AG09309 (cell line): ENCODE measurements around the gene MAGI1.
"Not testable (repeated sequence)": the region's sequence is repeated elsewhere in the genome, so short reads cannot be mapped to it uniquely, and the experiment has no call there.

Source experiments
- DNase-seq: peaks from one replicate; pipeline ENCODE4 v3.0.0-alpha.2; 2010; ENCODE audit warnings: low read depth
- H3K4me3 ChIP-seq: 2 replicates; pipeline ENCODE4 v1.5.1; 2011; ENCODE audit warnings: mild to moderate bottlenecking, low read depth, low read length, moderate library complexity; ENCODE audit not compliant: control insufficient read depth
- CTCF ChIP-seq: IDR thresholded peaks from 2 replicates; pipeline ENCODE4 v1.5.1; 2011; ENCODE audit warnings: mild to moderate bottlenecking, low read depth, low read length, inconsistent platforms; ENCODE audit not compliant: insufficient read depth, control insufficient read depth; ENCODE audit errors: missing control alignments

MAGI1 gene

GRCh38 chr3:65617787-65618186 lies 420.9 kb downstream of the MAGI1 start:
- no peak for DNase-seq
- no peak overlapping the region for H3K4me3 ChIP-seq
- no peak for TF ChIP-seq CTCF

DNA sequence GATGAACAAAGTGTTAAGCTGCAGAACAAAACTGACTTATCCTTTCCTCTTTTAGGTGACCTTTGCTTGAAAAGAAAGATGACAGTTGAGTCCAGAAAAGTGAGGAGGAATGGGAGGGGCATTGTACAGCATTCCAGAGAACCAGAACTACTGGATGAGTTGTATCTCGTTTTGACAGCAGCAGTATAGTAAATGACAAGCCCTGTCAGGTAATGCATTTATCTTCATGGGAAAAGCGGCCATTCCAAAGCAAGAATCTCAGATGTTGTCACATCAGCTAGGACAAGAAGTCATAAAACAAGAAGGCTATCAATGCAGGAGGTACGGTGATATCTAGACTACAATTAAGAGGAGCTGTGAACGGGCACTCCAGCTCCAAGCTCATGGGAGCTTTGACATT lies 421.5 kb downstream of the MAGI1 start:
- no peak for DNase-seq
- no peak overlapping the region for H3K4me3 ChIP-seq
- no peak for TF ChIP-seq CTCF

DNA sequence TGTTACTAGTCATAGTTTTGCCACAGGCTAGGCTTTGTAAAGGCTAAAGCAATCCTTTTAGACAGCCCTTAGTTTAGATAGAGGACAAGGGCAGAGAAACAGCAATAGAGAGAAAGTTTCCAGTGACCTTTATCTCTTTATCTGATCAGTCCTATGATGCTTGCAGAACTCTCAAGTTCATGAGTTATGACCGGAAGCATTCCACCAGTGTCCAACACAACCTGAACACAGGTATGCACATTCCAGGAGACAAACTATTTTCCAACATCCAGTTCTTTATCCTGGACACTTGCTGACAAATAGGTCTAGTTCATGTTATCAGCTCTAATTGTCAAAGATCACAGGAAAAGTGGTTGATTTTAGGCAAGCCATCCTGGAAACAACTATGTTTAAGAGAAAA lies 422.2 kb downstream of the MAGI1 start:
- DNase-seq = no peak
- TF ChIP-seq CTCF = no peak
- no peak overlapping the region for H3K4me3 ChIP-seq

DNA sequence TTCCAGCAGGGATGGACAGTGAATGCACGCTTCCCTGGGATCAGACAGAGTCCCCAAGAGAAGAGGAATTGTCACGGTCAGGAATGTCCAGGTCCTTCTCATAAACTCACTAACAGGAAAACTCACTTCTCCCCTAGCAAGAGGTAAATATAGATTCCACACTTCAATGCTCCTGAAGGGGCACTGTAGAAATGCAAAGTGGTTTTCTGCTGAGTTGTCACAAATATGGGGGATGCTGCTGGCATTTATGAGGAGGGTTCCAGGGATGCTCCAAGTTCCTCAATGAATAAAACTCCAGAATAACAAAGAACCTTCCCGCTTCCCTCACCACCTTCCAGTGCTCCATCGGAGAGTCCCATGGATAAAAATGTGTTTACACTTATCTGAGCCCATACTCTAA lies 423.4 kb downstream of the MAGI1 start:
- no peak for TF ChIP-seq CTCF
- no peak for DNase-seq
- no peak overlapping the region for H3K4me3 ChIP-seq

DNA sequence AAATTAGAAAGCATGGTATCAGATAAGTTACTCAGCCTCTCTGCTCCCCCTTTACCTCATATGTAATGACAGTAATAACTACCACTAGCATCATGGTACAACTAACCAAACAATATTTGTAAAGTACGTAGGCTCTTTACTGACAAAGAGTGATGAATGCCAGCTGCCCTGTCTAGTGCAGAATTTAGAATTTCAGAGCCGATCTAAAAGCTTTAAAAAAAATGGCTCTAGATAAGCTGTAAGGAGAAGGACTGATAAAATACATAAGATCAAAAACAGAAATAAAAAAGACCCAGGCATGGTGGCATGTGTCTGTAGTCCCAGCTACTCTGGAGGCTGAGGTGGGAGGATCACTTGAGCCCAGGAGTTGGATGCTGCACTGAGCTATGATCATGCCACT lies 424.1 kb downstream of the MAGI1 start:
- no peak for TF ChIP-seq CTCF
- no peak for DNase-seq
- no peak overlapping the region for H3K4me3 ChIP-seq

DNA sequence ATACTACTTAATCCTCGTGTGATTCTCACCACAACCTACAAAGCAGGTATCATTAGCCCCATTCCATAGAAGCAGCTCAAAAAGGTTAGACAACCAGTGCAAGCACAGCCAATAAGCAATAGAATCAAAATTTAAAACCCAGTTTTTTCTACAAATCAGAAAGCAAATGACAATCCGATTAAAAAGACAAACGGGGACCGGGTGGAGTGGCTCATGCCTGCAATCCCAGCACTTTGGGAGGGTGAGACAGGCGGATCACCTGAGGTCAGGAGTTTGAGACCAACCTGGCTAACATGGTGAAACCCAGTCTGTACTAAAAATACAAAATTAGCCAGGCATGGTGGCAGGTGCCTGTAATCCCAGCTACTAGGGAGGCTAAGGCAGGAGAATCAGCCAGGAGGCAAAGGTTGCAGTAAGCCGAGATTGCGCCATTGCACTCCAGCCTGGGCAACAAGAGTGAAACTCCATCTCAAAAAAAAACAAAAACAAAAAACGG lies 430.7 kb downstream of the MAGI1 start:
- not testable (repeated sequence) for H3K4me3 ChIP-seq, DNase-seq

- TF ChIP-seq CTCF = no peak
- no peak for DNase-seq
- H3K4me3 ChIP-seq = no peak overlapping the region
Observed at GRCh38 chr3:65607101-65607500, 431.6 kb downstream of the MAGI1 start.
